ENCODE data around the gene PDE2A. TPM values are rescaled to one million over a fixed set of nuclear protein-coding genes. Genes with fewer than 3 reads are reported as not detected.

The PDE2A gene
- total RNA-seq, result 0.33 TPM in 1 of 2 replicates, not detected in the other

GRCh38 chr11:72673943-72674828, at the start of gene PDE2A:
TSS of gene PDE2A (minus strand) at chr11:72674422. CDS start at chr11:72674207, 215 bp downstream.

Other genes with a start within 250 kb of the PDE2A start
- gene CLPB, start 239.9 kb downstream of the PDE2A start, total RNA-seq, result 24.2 and 41.4 TPM in 2 replicates
- 56.5 and 93.6 TPM in 2 replicates for gene ARAP1, start 78.0 kb upstream of the PDE2A start, total RNA-seq
- gene STARD10, start 119.6 kb upstream of the PDE2A start, total RNA-seq, result 46.1 and 56.4 TPM in 2 replicates
- 9.0 and 12.8 TPM in 2 replicates for gene ATG16L2, start 140.0 kb upstream of the PDE2A start, total RNA-seq

All from mesangial cell (primary cell).